HG03064 (cell line): ENCODE measurements around the gene RBL1.
A peak's percentile ranks its signal among the peaks of the same experiment; 100 is the strongest.
"Not testable (repeated sequence)": the region's sequence is repeated elsewhere in the genome, so short reads cannot be mapped to it uniquely, and the experiment has no call there.

Experiments used
- ATAC-seq: cut with Tn5 transposase; IDR thresholded peaks from one replicate; pipeline ENCODE4 v1.9.1; 2021; ENCODE audit warnings: low read depth; ENCODE audit not compliant: unreplicated experiment

RBL1 gene

GRCh38 chr20:37095599-37096414 is at the start of gene RBL1:
TSS of gene RBL1 (minus strand) at chr20:37095997. CDS start at chr20:37095928, 69 bp downstream.
- peak; percentile 54 for ATAC-seq

DNA sequence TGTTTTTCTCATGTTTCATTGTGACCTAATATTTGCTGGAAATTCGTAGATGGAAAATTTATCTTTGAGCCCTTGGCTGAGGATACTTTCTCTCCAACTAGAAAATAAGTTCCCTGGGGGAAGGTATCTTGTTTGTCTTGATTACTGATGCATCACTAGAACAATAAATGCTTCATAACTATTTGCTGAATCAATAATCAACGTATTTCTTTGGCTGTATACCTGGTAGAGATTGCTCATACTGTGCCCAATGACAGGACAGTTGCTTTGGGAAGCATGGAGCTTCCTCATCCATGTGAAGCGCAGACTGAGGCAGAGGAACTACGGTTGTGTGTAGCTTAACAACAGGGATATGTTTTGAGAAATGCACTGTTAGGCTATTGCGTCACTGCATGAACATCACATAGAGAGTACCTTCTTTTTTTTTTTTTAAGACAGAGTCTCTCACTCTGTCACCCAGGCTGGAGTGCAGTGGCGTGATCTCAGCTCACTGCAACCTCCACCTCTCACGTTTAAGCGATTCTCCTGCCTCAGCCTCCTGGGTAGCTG is 49.1 kb upstream of the RBL1 start:
- no peak for ATAC-seq

- ATAC-seq, result no peak
Measured at GRCh38 chr20:37142708-37143107, 46.9 kb upstream of the RBL1 start.

DNA sequence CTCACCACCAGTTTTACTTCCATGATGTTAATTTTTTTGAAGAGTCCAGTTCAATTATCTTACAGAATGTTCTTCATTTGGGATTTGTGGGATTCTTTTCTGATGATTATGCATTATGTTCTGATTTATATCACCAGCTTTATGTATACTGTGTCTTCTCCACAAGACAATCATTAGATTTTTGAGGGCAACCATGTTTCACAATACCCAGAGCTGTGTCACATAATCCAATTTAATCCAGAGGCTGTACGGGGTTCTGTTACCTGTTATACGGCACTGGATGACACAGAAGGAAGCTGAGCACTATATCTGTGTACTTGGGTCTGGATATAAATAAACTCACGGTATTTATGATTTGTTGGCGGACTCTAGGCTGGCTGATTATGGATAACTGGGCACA is 41.8 kb upstream of the RBL1 start:
- no peak for ATAC-seq

DNA sequence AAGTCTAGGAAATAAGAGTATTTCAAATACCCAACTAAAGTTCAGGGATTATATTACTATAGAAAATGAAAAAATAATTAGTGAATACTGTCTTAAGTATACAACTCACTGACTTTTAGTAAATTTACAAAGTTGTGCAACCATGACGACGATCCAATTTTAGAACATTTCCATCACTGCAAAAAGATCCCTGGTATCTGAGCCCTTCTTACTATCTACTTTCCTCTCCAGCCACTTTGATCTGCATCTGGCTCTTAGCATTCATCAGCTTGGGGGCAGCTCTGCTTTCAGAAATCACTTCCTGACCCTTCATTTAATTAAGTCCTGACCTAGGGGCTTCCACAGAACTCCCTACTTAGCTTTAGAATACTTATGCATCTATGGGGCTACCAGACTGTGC is 38.2 kb upstream of the RBL1 start:
- ATAC-seq, result no peak

DNA sequence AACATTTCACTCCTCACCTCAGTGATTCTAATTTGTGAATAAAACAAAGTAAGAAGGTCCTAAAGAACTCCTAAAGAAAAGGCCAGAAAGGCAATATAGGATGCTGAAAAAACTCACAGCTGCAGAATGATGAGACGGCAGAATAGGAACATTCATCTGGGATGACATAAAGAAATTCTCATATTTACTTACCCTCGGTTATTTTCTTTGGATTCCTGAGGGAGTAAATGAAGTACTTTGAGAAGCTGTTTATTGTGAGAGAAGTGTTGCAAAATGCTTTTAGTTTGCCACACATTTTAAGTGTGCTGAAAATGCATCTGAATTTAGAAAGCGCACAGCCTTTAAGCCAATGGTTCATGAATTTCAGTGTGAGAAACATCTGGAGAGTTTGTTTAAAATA is 35.7 kb upstream of the RBL1 start:
- ATAC-seq, result no peak

GRCh38 chr20:37128803-37129202 is 33.0 kb upstream of the RBL1 start:
- no peak for ATAC-seq

- ATAC-seq, result not testable (repeated sequence)
Measured at GRCh38 chr20:37126290-37126689, 30.5 kb upstream of the RBL1 start.

DNA sequence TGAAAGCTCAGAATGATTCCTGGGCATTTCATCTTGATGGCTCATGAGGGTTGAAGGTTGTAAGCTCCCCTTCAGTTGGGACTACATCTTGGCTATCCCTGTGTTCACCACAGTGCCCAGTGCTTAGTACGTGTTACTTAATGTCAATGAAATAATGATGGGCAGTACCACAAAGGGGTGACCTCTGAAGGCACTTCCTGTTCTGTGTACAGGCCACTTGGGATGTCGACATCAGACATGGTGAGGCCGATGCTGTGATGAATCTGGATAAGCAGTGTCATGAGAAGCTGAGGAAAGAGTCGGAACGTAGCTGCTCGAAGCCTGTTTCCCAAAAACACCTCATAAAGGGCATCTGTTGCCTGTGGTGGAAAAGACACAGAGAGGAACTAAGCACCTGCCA is 27.6 kb upstream of the RBL1 start:
- ATAC-seq, result no peak

DNA sequence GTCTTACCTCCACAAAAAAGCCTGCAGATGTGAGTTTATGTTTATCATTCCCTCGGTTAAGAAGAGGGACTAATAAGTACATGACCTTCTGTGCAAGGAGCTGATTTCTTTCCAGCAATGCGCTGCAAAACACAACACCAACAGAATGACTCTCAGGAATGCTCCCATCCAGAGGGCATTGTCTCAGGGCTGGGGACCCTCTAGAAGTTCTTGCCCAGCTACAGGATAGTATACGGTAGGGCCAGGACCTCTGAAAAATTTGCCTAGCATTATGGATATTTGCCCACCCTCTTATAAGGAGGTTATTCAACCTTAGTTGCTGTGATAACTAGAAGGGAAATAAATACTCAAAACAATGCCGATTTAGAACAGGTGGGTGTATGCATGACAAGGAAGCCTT is 24.7 kb upstream of the RBL1 start:
- ATAC-seq, result no peak

- ATAC-seq, result no peak
Measured at GRCh38 chr20:37119356-37120036, 23.7 kb upstream of the RBL1 start.

DNA sequence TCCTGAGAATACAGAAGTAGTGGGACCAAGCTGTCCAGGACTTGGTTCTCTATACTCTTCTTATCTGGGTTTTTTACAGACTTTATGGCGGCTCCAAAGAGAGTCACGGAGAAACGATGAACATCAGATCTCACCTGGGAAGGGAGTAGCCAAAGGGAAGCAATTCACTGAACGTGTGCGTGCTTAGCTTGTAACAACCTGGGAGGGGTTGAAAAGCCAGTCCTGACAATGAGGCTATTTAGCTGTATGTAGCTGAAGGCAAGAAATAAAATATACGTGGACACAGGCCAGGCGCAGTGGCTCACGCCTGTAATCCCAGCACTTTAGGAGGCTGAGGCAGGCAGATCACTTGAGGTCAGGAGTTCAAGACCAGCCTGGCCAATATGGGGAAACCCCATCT is 18.2 kb upstream of the RBL1 start:
- ATAC-seq, result no peak

DNA sequence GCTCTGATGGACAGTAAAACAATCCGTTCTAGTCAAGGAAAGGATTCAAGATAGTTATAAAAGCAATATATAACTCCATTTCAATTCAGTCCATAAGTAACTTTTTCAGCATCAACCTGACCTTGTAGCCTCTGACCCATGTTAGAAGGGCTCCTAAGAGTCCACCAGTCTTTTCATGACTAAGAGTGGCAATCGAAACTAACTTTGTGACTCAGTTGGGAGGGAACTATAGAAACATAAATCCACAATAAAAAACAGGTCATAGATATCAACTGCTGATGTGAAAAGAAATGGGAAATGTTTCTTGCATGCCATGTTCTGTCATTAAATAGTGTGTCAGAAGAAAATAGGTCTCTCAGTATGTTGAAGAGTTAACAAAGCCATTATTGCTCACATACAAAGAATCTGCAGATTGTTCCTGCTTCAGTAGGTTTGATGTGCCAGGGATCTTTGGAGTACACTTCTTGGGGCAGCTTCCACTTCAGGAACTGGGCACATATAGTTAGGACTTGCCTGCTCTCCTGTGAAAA is 16.2 kb upstream of the RBL1 start:
- no peak for ATAC-seq

DNA sequence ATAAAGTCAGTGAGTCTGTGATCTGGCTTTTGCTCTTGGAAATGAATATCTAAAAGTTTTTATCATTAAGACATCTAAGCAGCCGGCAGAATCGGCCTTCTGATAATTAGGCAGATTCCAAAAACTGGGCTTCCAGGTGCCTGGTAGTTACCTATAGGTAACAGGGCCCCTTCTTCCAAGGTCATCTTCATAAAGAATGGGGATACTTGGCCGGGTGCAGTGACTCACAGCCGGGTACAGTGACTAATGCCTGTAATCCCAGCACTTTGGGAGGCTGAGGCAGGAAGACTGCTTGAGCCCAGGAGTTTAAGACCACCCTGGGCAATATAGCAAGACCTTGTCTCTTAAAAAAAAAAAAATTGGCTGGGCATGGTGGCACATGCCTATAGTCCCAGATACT is 12.9 kb upstream of the RBL1 start:
- ATAC-seq, result no peak

GRCh38 chr20:37102571-37102970 is 6.8 kb upstream of the RBL1 start:
- ATAC-seq, result no peak

DNA sequence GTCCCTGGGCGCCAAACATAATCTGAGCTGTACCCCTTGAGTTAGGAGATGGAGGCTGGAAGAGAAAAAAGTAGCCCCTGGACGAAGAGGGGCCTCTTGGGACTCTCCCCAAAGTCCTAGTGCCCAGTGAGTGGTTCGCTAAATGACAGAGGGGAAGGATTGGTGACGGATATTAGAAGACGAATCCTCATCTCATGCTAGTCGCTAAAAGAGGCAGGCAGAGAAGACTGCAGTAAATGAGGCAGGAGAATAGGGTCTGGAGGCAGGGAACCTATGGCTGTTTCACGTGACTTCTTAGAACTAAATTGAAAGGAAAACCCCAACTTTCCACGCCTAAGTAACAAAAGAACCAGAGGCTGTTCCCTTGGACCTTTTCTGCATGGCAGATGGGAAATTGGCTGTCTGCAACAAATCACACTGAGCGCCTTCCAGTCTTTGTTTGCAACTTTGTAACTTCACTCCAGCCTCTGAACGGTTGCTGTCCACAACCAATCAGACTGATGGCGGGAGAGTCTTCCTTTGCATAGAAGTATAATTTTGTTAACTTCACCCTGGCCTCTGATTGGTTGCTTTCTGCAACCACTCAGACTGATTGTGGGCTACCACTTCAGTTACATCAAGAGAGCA is 731 bp upstream of the RBL1 start:
- ATAC-seq, result no peak

DNA sequence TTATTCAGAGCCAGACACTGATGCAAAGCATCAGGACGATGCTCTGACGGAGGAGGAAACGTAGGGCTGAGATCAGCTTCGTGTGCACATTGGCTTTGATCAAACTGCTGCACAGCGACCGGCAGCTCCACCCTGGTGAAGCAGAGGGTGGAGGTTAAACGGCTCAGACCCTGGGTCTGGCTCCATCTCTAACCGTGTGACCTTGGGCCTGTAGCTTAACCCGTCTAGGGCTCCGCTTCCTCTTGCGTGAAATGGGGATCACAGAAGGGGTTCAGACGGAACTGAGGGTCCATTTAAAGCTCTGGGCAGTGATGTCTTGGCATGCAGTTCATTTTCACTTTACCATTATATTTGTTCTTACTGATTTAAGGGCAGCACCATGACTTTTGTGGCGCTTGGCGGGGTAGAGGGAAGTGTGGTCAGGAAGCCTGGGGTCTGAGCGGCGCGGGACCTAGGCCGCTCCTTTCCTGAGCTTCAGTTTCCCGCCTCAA is 644 bp downstream of the RBL1 start:
- ATAC-seq, result peak; percentile 21

DNA sequence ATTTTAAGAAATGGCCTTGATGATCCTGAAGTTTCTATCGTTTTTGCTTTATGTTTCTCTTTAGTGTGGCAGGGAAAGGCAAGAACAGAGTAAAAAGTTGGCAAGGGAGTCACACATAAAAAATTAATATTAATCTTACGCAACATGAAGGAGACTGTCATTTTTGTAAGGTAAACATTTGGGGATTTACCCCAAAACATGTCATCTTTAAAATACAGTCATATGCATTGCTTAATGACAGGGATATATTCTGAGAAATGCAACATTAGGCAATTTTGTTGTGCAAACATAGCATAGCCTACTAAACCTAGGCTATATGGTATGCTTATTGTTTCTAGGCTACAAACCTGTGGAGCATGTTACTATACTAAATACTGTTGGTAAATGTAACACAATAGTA is 5.4 kb downstream of the RBL1 start:
- no peak for ATAC-seq

DNA sequence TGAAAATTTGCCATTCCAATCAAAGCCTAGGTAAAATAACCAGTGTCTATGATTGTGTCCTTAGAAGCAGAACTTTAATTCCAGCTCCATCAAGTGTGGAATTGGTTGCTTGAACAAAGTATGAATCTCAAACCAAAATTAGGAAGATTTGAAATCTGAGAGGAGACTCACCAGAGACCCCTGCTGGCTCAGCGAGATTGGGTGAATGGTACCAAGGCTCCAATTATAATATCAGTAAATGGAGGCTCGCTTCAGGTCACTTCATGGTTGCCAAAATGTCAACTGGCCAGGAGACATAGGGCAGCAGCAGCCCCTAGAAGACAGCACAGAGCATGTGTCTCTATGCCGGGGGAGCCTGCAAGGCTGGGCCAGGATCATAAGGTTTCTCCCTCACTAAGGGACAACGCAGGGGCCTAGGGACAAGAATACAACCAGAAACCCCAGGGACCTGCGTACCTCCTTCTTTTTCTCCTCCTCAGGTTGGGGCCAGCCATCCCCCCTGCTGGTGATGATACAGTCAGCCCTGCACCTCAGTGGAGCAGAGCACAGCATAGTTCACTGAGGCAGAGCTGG is 14.0 kb downstream of the RBL1 start:
- ATAC-seq, result no peak

DNA sequence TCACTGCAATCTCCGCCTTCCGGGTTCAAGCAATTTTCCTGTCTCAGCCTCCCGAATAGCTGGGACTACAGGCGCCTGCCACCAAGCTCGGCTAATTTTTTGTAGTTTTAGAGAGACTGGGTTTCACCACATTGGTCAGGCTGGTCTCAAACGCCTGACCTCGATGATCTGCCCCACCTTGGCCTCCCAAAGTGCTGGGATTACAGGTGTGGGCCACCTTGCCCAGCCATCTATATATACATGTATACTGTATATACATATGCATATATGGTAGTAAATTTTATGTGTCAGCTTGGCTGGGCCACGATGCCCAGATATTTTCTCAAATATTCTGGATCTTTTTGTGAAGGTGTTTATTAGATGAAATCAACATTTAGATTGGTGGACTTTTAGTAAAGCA is 18.8 kb downstream of the RBL1 start:
- ATAC-seq, result no peak
